DND-41 (cell line): ENCODE results near the gene RPL26.

Experiments used
- CTCF ChIP-seq: IDR thresholded peaks from 2 replicates; pipeline ENCODE4 v1.5.1; 2012; ENCODE audit warnings: borderline replicate concordance, low read length, moderate library complexity, mild to moderate bottlenecking; ENCODE audit not compliant: poor library complexity, severe bottlenecking; ENCODE audit errors: extremely low read depth
- EZH2 ChIP-seq: IDR thresholded peaks from 3 replicates; pipeline ENCODE4 v1.6.1; 2012; ENCODE audit warnings: borderline replicate concordance, low read depth, mild to moderate bottlenecking, moderate library complexity, low read length, inconsistent platforms; ENCODE audit not compliant: severe bottlenecking

- TF ChIP-seq CTCF, result no peak
- TF ChIP-seq EZH2, result no peak
Observed at GRCh38 chr17:8353736-8354135, 29.3 kb downstream of the RPL26 start.
